ENCODE data around the gene AMPH.
A peak's percentile ranks its signal among the peaks of the same experiment; 100 is the strongest.
"Not testable (repeated sequence)": the region's sequence is repeated elsewhere in the genome, so short reads cannot be mapped to it uniquely, and the experiment has no call there.

The AMPH gene

DNA sequence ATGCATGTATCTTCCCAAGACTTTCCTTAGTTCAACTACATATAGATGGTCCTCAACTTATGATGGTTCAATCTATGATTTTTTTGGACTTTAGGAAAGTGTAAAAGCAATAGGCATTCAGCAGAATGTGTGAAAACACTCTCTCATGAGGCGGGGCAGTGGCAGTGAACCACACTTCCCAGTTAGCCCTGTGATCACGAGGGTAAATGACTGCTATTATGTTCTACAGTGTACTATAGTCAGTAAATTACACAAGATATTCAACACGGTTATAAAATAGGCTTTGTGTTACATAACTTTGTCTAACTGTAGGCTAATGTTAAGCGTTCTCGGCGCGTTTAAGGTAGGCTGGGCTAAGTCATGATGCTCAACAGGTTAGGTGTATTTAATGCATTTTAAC, 169.3 kb downstream of the AMPH start:
- DNase-seq, result no peak

DNA sequence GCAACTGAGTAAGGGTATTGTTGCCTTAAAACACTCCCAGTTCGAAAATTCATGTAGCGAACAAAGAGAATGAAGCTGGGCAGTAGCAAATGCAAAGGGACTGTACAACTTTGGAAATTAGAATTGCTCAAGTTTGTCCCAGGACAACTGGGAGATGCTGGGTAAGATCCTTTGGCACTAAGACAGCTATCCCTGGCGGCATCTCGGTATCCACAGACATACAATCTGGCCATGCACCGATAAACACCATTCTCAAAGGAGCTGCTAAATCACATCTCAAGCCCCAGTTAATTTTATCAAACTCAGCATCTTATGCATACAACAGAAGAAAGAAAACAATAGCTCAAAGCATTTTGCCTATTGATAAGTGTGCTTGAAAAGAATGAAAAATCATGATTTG, 177.3 kb downstream of the AMPH start:
- DNase-seq, result no peak

DNA sequence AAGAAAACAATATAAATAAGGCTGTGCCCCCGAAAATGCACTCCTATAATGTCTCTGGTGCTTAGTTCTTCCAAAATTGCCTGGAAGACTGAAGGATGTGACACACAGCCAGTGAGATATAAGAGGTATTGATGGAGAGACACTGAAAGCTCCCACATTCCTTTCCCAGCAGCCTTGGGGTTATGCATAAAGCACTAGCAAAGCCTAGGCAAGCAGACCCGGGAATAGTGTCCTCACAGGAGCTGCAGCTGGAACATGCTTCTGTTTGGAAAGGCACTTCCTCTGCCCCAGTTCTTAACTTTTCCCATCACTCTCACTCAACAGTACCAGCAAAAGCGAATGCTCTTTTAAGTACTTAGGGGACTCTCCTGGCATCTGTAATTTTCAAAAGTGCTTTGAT, 178.0 kb downstream of the AMPH start:
- DNase-seq, result no peak

DNA sequence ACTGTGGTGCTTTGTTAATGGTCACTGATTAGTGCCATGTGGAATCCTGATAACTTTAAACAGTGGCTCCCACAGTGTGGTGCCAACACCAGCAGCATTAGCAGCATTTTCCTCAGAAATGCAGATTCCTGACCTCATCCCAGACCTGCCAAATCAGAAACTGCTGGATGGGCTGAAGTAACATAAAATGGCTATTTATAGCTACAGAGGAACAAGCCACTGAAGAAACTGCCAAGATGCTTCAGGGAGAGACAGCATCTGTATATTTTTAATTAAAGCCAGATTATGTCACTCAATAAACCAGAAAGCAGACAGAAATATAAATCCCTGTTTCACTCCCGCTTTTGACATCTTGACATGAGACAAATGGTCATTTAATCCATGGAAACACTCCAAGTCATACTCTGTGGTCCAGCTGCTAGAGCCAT, 178.5 kb downstream of the AMPH start:
- DNase-seq, result no peak

DNA sequence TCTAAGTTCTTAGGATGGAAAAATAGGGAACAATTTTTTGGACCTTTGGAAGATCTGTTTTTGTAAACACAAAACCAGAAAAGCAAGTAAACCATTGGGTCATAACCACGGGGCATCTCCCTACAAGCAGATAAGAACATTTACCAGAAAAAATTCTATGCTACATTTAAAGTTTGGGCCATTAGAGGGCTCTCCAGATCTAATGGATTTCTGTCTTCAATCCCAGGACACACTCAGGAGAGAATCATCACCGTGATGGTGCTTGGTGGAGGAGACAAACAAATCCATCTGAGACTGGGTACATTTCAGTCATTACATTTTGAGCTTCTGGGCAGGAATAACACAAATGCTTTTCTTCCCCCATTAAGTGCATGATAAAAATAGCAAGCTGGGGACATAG, 179.3 kb downstream of the AMPH start:
- DNase-seq, result peak; percentile 25

DNA sequence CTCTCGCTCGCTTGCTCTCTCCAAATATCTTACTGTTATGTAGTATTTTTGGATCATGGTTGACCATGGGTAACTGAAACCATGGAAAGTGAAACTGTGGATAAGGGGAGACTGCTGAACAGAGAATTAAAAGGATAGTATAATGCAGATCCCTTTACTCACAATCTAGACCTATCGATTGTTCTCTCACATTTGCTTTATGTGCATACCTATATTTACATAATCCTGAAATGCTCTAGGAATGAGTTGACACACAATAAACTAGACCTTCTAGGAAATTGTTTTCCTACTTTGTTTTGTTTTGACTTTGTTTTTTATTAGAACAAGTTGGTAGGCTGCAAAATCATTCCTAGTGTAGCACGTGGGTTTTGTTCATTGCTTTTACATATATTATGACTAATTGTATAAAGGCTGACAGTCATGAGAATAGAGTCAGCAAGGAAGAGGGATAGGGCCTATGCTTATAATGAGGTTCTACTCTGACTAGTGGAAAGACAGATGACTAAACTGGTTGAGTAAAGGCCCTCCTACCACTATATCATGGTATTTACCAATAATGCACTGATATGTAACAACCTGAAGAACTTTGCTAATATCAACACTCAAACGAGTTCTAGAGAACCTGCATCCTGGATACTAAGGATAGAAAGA, 182.5 kb downstream of the AMPH start:
- no peak for DNase-seq

DNA sequence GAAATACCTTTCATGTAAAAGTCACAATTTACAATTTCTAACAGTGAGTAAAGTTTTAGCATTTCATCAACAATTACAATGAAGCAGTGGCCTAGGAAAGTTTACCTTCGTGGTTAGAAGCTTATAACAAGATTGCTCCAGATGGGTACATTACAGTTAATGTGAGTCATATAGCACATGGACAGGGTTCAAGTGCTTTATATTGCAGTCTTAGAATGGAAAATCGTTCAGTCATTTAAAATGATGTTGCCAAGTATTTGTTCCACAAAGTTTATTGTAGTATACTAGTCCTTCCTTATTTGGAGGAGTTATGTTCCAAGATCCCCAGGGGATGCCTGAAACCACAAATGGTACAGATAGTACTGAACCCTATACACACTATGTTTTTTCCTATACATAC, 183.1 kb downstream of the AMPH start:
- DNase-seq, result no peak

DNA sequence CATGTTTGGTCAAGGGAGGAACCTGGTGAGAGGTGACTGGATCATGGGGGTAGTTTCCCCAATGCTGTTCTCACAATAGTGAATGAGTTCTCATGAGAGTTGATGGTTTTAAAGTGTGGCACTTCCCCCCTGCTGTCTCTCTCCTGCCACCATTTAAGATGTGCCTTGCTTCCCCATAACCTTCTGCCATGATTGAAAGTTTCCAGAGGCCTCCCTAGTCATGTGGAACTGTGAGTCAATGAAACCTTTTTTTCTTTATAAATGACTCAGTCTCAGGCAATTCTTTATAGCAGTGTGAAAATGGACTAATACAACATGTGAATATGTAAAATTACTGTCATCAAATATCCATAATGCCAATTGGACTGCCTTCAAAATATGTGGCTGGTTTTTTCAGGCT, 192.2 kb downstream of the AMPH start:
- DNase-seq, result no peak

DNA sequence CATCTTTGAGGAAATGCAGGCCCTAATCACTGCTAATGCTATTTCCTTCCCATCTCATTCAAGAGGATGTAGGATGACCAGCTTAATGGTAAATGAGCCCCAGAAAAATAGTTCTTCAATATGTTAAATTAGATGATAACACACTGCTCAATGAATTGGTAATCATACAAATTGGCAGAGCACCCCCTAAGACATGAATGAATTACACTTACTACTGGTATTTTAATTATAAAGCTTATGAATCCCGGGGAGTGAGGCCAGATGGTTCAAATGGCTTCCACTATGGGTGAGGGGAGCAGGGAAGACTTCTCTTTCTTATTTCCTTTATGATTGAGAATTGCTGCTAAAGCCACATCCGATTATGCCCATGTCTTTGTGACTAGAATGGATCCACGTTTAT, 198.5 kb downstream of the AMPH start:
- DNase-seq, result no peak

DNA sequence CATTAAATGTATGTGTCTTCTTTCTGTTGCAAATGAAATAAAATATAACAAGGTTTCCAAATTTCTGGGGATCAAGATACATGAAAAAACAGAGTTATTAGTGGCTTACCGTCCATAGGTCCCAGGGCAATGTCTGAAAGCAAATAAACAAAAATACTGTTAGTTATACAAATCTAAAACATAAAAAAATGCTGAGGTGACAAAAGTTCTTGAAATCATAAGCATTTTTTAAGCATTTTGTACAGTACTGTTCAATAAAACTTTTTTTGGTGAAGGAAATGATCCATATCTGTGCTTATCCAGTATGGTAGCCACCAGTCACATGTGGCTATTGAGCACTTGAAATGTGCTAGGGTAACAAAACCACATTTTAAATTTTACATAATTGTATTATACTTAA, 199.1 kb downstream of the AMPH start:
- no peak for DNase-seq

DNA sequence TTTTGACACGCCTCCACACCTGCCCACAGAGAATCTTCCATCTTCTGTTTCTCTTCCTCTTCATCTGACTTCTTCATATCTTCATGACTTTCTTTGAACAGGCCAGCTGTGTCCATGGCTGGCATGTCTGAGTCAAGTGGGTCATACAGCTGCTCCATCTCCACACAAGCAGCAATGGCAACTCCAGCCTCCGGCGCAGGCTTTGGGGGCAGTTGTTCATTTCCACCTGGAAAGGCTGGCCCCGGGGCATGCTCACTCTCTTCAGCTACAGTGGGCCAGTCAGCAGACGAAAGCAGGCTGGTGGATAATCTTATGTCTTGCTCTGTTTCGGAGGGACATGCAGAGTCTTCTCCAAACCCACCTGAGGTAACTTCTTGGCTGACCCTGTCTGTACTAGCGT, 202.1 kb downstream of the AMPH start:
- DNase-seq, result no peak

DNA sequence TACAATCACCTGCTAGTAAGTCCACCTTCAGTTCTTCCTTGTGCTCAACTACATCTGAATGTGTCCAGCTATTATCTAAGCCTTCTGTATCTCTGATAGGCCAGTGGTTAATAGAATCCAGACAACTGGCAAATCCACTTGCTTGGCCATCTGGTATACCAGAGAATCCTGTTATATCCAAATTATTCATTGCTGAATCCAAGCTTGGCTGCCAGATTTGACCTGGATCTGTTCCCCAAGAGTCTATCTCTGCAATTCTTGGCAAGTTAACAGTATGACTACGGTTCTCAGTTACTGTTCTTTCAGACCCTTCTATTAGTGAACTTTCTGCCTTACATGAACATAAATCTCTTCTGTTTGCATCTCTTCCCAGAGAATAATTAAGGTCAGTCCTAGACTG, 203.1 kb downstream of the AMPH start:
- DNase-seq, result no peak

DNA sequence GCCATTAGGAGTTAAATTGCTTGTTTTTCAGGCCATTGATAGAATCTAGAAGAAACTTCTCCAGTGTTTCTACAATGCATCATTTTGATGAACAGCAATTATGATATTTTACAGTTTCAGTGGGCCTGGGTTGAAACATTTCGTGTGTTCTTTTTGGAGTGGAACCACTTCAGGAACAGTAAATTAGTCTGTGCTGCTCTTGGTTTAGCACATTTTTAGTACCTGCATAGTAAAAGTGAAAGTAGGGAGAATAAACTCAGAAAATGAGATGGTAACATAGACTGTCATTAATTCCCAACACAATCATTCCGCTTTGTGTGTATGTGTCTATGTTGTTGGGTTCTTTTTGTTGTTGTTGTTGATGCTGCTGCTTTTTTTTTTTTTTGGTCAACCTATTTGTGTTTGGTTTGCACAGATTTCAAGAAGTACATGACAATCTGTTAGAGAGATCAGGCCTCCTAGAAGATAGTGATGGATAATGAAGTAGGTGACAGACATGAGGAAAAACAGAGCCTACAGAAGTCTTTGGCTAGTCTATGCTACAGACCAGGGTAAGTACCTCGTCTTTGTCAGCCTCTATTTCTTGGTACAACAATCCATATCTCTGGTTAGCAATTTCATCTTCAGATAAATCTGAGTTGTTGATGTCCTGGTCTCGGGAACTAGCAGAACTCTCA, 203.8 kb downstream of the AMPH start:
- no peak for DNase-seq

DNA sequence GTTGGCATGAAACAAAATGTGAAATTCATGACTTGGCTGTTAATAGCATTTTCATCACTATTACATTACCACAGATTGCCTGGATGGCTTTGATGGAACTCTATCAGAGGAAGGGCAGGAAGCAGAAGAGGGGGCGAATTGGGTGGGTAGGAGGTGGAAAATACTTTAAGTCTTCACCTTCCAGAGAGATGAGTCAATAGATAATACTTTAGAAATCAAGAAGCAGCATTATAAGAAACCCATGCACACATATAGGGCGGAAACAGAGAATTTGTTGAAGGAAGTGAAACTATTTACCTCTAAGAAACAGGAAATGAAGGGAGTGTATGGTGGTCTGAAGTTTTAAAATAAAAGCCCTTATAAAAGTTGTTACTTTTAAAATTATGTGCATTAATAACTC, 205.7 kb downstream of the AMPH start:
- DNase-seq, result no peak

DNA sequence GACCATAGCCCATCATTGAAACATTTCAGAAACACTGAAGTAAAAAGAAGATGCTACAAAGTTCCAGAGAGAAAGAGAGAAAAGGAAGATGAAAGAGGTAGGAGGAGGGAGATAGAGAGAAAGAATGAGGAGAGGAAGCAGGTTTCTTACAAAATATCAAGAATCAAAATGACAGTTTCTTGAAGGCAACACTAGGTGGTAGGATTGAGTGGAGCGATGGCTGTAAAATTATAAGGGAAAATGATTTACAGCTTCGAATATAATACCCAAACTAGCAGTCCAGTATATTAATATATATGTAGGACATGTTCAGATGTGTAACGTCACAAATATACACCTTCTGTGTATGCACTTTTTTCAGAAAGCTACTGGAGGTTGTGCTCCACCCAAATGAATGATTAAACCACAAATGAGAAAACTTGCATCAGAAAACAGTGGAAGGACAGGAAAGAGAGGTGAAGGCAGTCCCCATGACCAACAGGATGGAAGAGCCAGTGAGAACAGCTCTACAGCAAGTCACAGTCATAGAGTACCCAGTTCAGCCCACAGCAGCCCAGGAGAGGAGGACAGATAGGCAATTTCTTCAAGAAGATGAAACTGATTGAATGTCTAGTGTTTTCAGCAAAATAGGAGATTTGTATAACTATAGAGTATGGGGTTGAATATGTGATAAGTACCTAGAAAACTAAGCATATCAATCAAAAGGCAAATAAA, 206.3 kb downstream of the AMPH start:
- no peak for DNase-seq

DNA sequence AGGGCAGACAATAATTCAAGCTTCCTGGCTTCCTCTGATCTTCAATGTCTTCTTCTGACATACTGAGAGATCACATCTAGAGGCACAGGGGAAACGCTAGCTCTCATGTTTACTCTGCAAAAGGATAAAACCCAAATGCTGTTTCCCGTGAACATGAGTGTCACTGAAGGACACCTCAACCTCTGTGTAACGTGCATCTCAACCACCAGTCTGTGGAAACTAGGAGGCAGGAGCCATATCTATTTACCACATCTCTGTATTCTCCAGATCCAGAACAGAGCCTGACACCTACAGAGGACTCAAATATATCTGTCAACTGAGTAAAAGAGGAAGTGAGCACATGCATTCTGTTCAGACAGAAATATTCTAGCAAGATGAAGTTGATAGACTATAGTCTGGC, 217.4 kb downstream of the AMPH start:
- no peak for DNase-seq

DNA sequence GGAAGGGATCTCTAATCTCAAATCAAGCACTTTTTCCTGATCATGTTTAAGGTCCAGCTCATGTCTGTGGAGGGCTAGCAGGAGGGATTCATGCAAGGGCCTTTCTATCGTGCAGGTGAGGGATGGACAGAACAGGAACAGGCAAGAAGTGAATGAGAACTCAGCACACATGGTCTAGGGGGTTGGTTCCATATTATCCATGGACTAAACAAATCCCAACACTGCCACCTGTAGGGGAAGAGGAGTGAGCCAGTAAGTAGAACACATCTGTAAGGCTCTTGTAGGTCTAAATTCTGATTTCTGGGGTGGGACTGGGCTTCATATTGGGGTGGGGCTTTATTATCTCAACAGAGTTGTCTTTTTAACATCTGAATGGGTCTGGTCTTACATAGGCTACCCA, 219.8 kb downstream of the AMPH start:
- no peak for DNase-seq

DNA sequence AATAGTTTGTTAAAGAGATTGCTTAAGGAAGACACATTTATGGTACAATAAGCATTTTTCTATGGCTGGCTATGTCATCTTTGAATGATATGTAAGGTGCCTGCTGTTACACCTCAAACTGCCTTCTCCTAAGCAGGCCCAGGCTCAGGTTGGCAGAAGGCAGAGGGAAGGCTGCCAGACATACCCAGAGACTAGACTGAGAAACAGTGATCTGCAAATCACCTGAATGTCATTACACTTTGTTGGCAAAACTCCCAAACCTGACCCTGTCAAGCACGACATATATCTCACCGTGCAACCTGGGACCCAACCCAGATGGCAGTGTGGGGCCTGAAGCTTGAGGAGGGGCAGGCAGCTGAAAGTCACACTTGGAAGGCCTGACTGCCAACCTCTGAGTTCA, 221.1 kb downstream of the AMPH start:
- DNase-seq, result no peak

DNA sequence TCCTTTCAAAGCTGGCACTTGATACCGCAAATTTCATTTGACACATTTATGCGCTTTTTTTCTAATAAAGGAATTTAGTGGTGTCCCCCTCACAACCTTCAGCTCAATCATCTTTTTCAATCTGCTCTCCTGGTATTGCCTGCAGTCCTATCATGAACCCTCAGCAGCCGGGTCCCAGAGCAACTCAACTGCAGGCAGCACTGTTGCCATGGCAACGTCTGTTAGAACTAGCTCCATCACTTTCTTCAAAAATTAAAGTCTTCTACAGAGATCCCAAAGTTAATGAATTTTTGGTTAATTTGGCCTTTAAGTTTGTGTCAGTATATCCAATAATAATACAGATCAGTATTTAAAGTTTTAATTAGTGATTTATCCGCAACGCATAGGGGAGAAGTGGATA, 221.6 kb downstream of the AMPH start:
- DNase-seq, result no peak

DNA sequence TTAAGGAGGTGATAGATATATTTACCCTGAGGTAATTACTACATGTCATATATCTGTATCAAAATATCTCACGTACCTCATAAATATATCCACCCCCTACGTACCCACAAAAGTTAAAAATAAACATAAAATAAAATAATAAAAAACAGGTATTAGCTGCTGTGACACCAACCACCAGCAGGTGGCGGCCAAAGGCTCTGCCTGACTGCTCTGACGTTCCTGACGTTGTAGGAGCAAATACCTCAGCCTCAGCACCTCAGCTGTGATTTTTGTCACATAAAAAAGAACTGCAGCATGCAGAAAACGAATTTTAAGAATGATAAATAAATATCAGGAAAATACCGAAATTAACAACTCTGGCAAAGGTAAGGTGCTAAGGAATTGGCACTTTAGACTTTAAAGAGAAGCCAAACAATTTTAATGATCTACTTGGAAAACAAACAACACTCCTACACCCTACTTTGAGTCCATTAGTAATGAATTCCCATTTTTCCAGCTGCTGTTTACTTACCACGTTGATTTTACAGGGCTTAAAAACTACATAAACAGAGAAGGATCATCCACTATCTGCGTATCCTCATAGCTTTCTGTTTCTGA, 232.3 kb downstream of the AMPH start:
- DNase-seq, result peak; percentile 12

DNA sequence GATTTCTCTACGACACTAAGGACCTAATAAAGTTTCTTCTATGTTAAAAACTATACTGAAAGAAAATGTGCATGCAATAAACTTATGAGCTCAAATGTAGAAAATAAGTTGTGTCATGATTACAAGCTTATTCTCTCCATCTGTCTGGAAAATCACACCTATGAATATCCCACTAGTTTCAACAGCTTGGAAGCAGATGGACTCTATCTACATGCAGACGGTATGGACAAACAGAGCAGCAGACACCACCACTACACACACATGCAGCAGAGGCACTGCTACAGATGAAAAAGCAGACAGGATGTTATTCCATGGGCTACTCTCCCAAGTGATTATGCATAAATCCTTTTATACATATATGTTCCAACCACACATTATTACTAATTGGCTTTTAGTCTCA, 234.3 kb downstream of the AMPH start:
- DNase-seq, result no peak

DNA sequence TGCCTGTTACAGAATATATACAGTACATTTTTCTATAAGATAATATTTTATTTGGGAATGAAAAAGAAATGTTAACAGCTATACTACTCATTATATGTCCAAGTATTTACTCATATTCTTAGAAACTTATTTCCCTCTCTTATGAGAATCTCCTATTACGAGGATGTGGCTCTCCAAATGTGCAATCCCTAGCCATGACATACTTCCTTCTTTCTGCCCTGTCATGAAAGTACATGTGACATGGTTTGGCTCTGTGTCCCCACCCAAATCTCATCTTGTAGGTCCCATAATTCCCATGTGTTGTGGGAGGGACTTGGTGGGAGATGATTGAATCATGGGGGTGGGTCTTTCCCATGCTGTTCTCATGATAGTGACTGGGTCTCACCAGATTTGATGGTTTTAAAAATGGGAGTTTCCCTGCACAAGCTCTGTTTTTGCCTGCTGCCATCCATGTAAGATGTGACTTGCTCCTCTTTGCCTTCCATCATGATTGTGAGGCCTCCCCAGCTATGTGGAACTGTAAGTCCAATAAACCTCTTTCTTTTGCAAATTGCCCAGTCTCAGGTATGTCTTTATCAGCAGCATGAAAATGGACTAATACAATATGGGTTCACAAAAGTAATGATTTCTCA, 235.1 kb downstream of the AMPH start:
- DNase-seq, result not testable (repeated sequence)

DNA sequence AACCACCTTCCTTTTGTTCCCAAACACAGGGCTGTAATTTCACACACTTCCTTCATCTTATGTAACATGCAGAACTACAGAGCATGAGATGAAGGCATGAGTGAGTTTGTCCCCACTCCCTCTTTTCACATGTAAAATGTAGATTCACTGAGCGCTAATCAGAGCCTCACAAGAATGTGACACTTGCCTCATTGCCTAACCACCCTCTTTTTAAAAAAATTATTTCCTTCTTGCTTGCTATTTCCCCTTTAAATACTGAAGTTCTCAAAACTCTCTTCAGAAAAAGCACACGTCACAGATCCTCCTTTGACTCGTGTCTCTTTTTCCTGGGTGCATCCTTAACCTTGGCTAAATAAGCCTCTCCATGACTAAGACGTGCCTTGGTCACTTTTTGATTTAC, 236.5 kb downstream of the AMPH start:
- DNase-seq, result no peak

DNA sequence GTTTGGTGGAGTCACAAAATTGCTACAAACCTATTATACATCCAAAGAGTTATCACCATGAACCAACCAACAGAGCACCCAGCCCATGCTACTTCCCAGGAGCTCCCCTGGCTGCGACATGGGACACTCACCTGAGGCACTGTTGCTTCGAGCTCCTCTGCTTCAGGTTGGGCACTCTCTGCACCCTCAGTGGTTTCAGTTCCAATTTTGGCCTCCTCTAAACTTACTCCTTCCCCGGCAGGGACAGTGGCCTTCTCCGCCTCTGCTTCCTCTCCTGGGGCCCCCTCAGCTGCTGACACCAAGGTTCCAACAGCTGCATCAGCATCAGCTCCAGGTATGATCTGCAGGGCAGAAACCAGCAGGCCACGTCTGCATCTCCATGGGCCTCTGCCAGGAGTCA, 237.3 kb downstream of the AMPH start:
- no peak for DNase-seq
